G401 (cell line): ENCODE measurements around the gene EPHB2. TPM values are rescaled to one million over a fixed set of nuclear protein-coding genes. Genes with fewer than 3 reads are reported as not detected.

Experiments used
- DNase-seq: peaks from one replicate; pipeline ENCODE4 v3.0.0-alpha.2; 2015; ENCODE audit warnings: low spot score
- in situ Hi-C: cut with HindIII; loops from 2 replicates; pipeline ENCODE4 v1.10.0; 2016; ENCODE audit warnings: low sequenced_read_pairs, mixed read lengths
- total RNA-seq: library from RNA; depleted of rRNA; stranded (reverse); fragments of >200 nt; shearing (Covaris generic); gene quantifications from 2 replicates; pipeline ENCODE4 v1.2.3, GENCODE V29; 2014

Gene EPHB2
- total RNA-seq, 1 experiment from 2014 or later: 0.14 TPM

- in situ Hi-C loops: no loop called here
- DNase-seq: no peak
These were observed 2.0 kb downstream of the EPHB2 start for GRCh38 chr1:22712502-22713271.

GRCh38 chr1:22714455-22714854 is 3.8 kb downstream of the EPHB2 start:
- in situ Hi-C loops: no loop called here
- DNase-seq: no peak

GRCh38 chr1:22717037-22717760 is 6.6 kb downstream of the EPHB2 start:
- no peak for DNase-seq
- in situ Hi-C loops: no loop called here

GRCh38 chr1:22721122-22721873 is 10.7 kb downstream of the EPHB2 start:
- in situ Hi-C loops: no loop called here
- DNase-seq: no peak

GRCh38 chr1:22722901-22723550 is 12.4 kb downstream of the EPHB2 start:
- no peak for DNase-seq
- in situ Hi-C loops: no loop called here

- in situ Hi-C loops: no loop called here
- DNase-seq: no peak
These were observed 17.2 kb downstream of the EPHB2 start for GRCh38 chr1:22727873-22728272.

GRCh38 chr1:22728751-22729399 is 18.2 kb downstream of the EPHB2 start:
- no peak for DNase-seq
- in situ Hi-C loops: no loop called here

- DNase-seq: no peak
- in situ Hi-C loops: no loop called here
These were observed 18.7 kb downstream of the EPHB2 start for GRCh38 chr1:22729400-22729773.

GRCh38 chr1:22729912-22730311 is 19.3 kb downstream of the EPHB2 start:
- no peak for DNase-seq
- in situ Hi-C loops: no loop called here

GRCh38 chr1:22731924-22732720 is 21.5 kb downstream of the EPHB2 start:
- no peak for DNase-seq

GRCh38 chr1:22733643-22734042 is 23.0 kb downstream of the EPHB2 start:
- in situ Hi-C loops: no loop called here
- no peak for DNase-seq

More at GRCh38 chr1:22731924-22732720, 21.5 kb downstream of the EPHB2 start:
- in situ Hi-C loops: no loop called here

GRCh38 chr1:22736501-22737080 is 26.0 kb downstream of the EPHB2 start:
- no peak for DNase-seq
- in situ Hi-C loops: no loop called here

GRCh38 chr1:22737374-22738068 is 26.9 kb downstream of the EPHB2 start:
- in situ Hi-C loops: no loop called here
- no peak for DNase-seq

GRCh38 chr1:22738069-22738435 is 27.4 kb downstream of the EPHB2 start:
- no peak for DNase-seq
- in situ Hi-C loops: no loop called here

GRCh38 chr1:22738522-22738921 is 27.9 kb downstream of the EPHB2 start:
- in situ Hi-C loops: no loop called here
- no peak for DNase-seq

GRCh38 chr1:22739648-22740385 is 29.2 kb downstream of the EPHB2 start:
- in situ Hi-C loops: no loop called here
- DNase-seq: no peak

GRCh38 chr1:22741118-22741517 is 30.5 kb downstream of the EPHB2 start:
- DNase-seq: no peak
- in situ Hi-C loops: no loop called here
